IMR-90 (cell line): ENCODE measurements around the gene GDNF. TPM values are rescaled to one million over a fixed set of nuclear protein-coding genes. Genes with fewer than 3 reads are reported as not detected.

Experiments
- ATAC-seq: fragments of 200-7000 bp; cut with Tn5 transposase; 2 replicates; pipeline ENCODE4 v1.9.1; 2020; ENCODE audit warnings: low read depth, mild to moderate bottlenecking, moderate library complexity
- BruUV-seq: library from RNA; stranded (reverse); fragments of 400-500 nt; replicated peaks from 2 replicates; lab custom pipeline; 2021; lab: Mats Ljungman, UMichigan
- CTCF ChIA-PET: fragments of 300-600 bp; formaldehyde crosslinking; extraction: SDS; loops from one replicate; lab custom pipeline; 2021; ENCODE audit warnings: antibody characterized with exemption; lab: Yijun Ruan, JAX
- POLR2A ChIA-PET: fragments of 300-600 bp; sonication (Branson Sonifier 250); formaldehyde crosslinking; loops from one replicate; lab custom pipeline; 2022; ENCODE audit warnings: antibody characterized with exemption; ENCODE audit not compliant: unreplicated experiment; lab: Charles Lee
- DNase-seq: peaks from one replicate; pipeline ENCODE4 v3.0.0; 2013
- H2AFZ ChIP-seq: replicated peaks from 2 replicates; pipeline ENCODE3; 2013; ENCODE audit warnings: low read length, mild to moderate bottlenecking; ENCODE audit not compliant: poor library complexity
- H2AK5ac ChIP-seq: 2 replicates; pipeline ENCODE4 v1.6.1; 2013; ENCODE audit warnings: low read depth, low read length, inconsistent platforms
- H2AK9ac ChIP-seq: replicated peaks from 2 replicates; pipeline ENCODE3; 2013; ENCODE audit warnings: mild to moderate bottlenecking, low read depth, low read length, moderate library complexity; ENCODE audit not compliant: poor library complexity
- H2BK120ac ChIP-seq: 2 replicates; pipeline ENCODE4 v1.6.1; 2013; ENCODE audit warnings: low read depth, low read length, inconsistent platforms
- H2BK15ac ChIP-seq: 3 replicates; pipeline ENCODE4 v1.6.1; 2013; ENCODE audit warnings: low read depth, low read length, inconsistent platforms
- H2BK20ac ChIP-seq: 2 replicates; pipeline ENCODE4 v1.6.1; 2013; ENCODE audit warnings: low read depth, mild to moderate bottlenecking, inconsistent platforms, low read length, moderate library complexity
- H2BK5ac ChIP-seq: 2 replicates; pipeline ENCODE4 v1.6.1; 2013; ENCODE audit warnings: mild to moderate bottlenecking, low read depth, low read length, inconsistent platforms; ENCODE audit not compliant: poor library complexity, severe bottlenecking
- H3K14ac ChIP-seq: replicated peaks from 2 replicates; pipeline ENCODE4 v1.6.1; 2013; ENCODE audit warnings: low read depth, low read length, inconsistent platforms
- H3K18ac ChIP-seq: 2 replicates; pipeline ENCODE4 v1.6.1; 2013; ENCODE audit warnings: low read depth, low read length, control low read depth
- H3K23ac ChIP-seq: 2 replicates; pipeline ENCODE4 v1.6.1; 2013; ENCODE audit warnings: low read depth, low read length, inconsistent platforms
- H3K27ac ChIP-seq: 2 replicates; pipeline ENCODE4 v1.5.1; 2013; ENCODE audit warnings: mild to moderate bottlenecking, control low read depth, low read length; ENCODE audit not compliant: insufficient read depth
- H3K27me3 ChIP-seq: 2 replicates; pipeline ENCODE4 v1.6.1; 2013; ENCODE audit warnings: low read length; ENCODE audit not compliant: control insufficient read depth, insufficient read depth
- H3K36me3 ChIP-seq: 2 replicates; pipeline ENCODE4 v1.6.1; 2013; ENCODE audit warnings: low read length, mixed read lengths; ENCODE audit not compliant: control insufficient read depth, insufficient read depth
- H3K4ac ChIP-seq: 2 replicates; pipeline ENCODE4 v1.6.1; 2013; ENCODE audit warnings: low read depth, low read length, inconsistent platforms
- H3K4me1 ChIP-seq: 2 replicates; pipeline ENCODE4 v1.6.1; 2013; ENCODE audit warnings: low read length, mixed read lengths; ENCODE audit not compliant: control insufficient read depth, insufficient read depth
- H3K4me2 ChIP-seq: 2 replicates; pipeline ENCODE4 v1.6.1; 2013; ENCODE audit warnings: low read depth, mild to moderate bottlenecking, control low read depth, low read length, moderate library complexity
- H3K4me3 ChIP-seq: 2 replicates; pipeline ENCODE4 v1.5.1; 2013; ENCODE audit warnings: low read depth, mild to moderate bottlenecking, control low read depth, low read length, moderate library complexity; ENCODE audit not compliant: insufficient read depth
- H3K56ac ChIP-seq: 2 replicates; pipeline ENCODE4 v1.6.1; 2013; ENCODE audit warnings: low read length, inconsistent platforms; ENCODE audit not compliant: insufficient read depth; ENCODE audit errors: extremely low read depth
- H3K79me1 ChIP-seq, 2 experiments: 2 replicates each; pipeline ENCODE4 v1.6.1; 2013; ENCODE audit warnings: low read length in 2 of 2, inconsistent platforms in 1 of 2, low read depth in 1 of 2
- H3K9ac ChIP-seq: 2 replicates; pipeline ENCODE4 v1.6.1; 2013; ENCODE audit warnings: low read depth, low read length, control low read depth
- H3K9me1 ChIP-seq: 2 replicates; pipeline ENCODE4 v1.6.1; 2013; ENCODE audit warnings: low read length, inconsistent platforms; ENCODE audit not compliant: insufficient read depth
- H3K9me3 ChIP-seq: 2 replicates; pipeline ENCODE4 v1.6.1; 2013; ENCODE audit warnings: low read length; ENCODE audit not compliant: control insufficient read depth, insufficient read depth
- H4K20me1 ChIP-seq: 2 replicates; pipeline ENCODE4 v1.6.1; 2013; ENCODE audit warnings: low read length, inconsistent platforms; ENCODE audit not compliant: insufficient read depth
- H4K5ac ChIP-seq: 2 replicates; pipeline ENCODE4 v1.6.1; 2013; ENCODE audit warnings: mild to moderate bottlenecking, low read depth, low read length, control low read depth
- H4K8ac ChIP-seq, 2 experiments: 2 replicates each; pipeline ENCODE4 v1.6.1; 2013; ENCODE audit warnings: low read depth in 2 of 2, low read length in 2 of 2, control low read depth in 1 of 2, inconsistent platforms in 1 of 2
- H4K91ac ChIP-seq: 2 replicates; pipeline ENCODE4 v1.6.1; 2013; ENCODE audit warnings: low read depth, low read length, inconsistent platforms; ENCODE audit not compliant: insufficient read depth
- FOS ChIP-seq: fragments of 150-350 bp; IDR thresholded peaks from 2 replicates; pipeline ENCODE4 v1.6.1; 2016; ENCODE audit warnings: low read depth, low read length
- MAFK ChIP-seq: IDR thresholded peaks from 2 replicates; pipeline ENCODE4 v1.6.1; 2012; ENCODE audit warnings: low read depth, low read length, improper control_type of control experiment
- MAZ ChIP-seq: IDR thresholded peaks from 2 replicates; pipeline ENCODE4 v1.6.1; 2012; ENCODE audit warnings: low read depth, mild to moderate bottlenecking, low read length, improper control_type of control experiment, moderate library complexity, borderline replicate concordance
- MXI1 ChIP-seq: IDR thresholded peaks from 2 replicates; pipeline ENCODE4 v1.6.1; 2012; ENCODE audit warnings: low read depth, mild to moderate bottlenecking, low read length, moderate library complexity, borderline replicate concordance
- POLR2A ChIP-seq: IDR thresholded peaks from 2 replicates; pipeline ENCODE4 v1.6.1; 2012; ENCODE audit warnings: mild to moderate bottlenecking, low read depth, low read length
- RCOR1 ChIP-seq: IDR thresholded peaks from 2 replicates; pipeline ENCODE4 v1.6.1; 2012; ENCODE audit warnings: mild to moderate bottlenecking, low read length, improper control_type of control experiment; ENCODE audit not compliant: insufficient replicate concordance
- RFX5 ChIP-seq: IDR thresholded peaks from 2 replicates; pipeline ENCODE4 v1.8.0; 2012; ENCODE audit warnings: low read depth, mild to moderate bottlenecking, low read length, moderate library complexity
- SMC3 ChIP-seq: fragments of 150-350 bp; IDR thresholded peaks from 2 replicates; pipeline ENCODE4 v1.6.1; 2016; ENCODE audit warnings: low read depth, mild to moderate bottlenecking, antibody characterized with exemption, low read length, moderate library complexity
- WGBS, 2 experiments: methylation state at CpG; one replicate each; pipeline versions ENCODE4 v1.1.5 to v1.1.7; 2013; ENCODE audit warnings: missing lambda C conversion rate in 2 of 2; ENCODE audit not compliant: insufficient read length in 1 of 2; ENCODE audit errors: extremely low coverage in 2 of 2; 5-methylcytosine and 5-hydroxymethylcytosine counted together
- dilution Hi-C: fragments of 300-500 bp; cut with HindIII; formaldehyde crosslinking; loops from one replicate; pipeline ENCODE4 v1.14.3; 2018; ENCODE audit warnings: low sequenced_read_pairs; ENCODE audit not compliant: unreplicated experiment
- in situ Hi-C: fragments of 300-500 bp; cut with MboI; formaldehyde crosslinking; loops from 3 replicates; pipeline ENCODE4 v1.14.3; 2019; ENCODE audit warnings: low sequenced_read_pairs, inconsistent platforms, mixed read lengths
- intact Hi-C: fragments of 100-400 bp; cut with micrococcal nuclease; formaldehyde crosslinking; loops from 2 replicates; pipeline ENCODE4 v1.10.0; 2022
- polyA plus RNA-seq, 3 experiments: library from polyadenylated mRNA; depleted of rRNA; stranded (reverse); fragments of >200 nt; gene quantifications; 2 replicates each; pipeline ENCODE4 v1.2.3, GENCODE V29; 2012; ENCODE audit warnings: low replicate concordance in 1 of 3
- total RNA-seq: library from RNA; depleted of rRNA; stranded (reverse); fragments of >200 nt; gene quantifications from 2 replicates; pipeline ENCODE4 v1.2.3, GENCODE V29; 2012
- TF ChIP-seq, protein P1 (sequence below): fragments of 150-350 bp; IDR thresholded peaks from 2 replicates; pipeline ENCODE4 v1.6.1; 2016; ENCODE audit warnings: low read depth, mild to moderate bottlenecking, low read length, moderate library complexity, borderline replicate concordance

The GDNF gene
- total and polyA plus RNA-seq, 2 of the 4 experiments (the other 2 are of a cell fraction), result 0.18 to 0.82 TPM

DNA sequence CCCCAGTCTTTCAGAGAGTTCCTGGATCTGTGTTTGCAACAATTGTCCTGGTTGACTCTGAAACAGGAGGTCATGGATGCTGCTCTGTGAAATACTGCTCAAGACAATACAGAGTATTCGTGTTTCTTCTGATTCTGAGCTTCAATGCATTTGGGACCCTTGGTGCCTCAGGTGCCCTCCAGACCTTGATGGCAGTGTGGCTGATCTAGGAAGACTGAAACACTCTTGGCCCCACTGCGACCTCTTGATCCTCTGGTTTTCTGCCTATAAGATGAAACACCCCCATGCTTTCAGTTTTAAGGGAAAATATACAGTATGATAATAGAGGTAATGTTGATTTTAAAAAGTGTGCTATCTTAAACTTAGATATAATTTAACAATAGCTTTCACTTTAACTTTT is 67.6 kb downstream of the GDNF start:
- Histone ChIP-seq H3K14ac (peak overlapping the region; percentile 99), H2AK5ac (peak overlapping the region; percentile 99), H3K79me1 (no peaks in the 10 kb centered on the region), H2AFZ (peak overlapping the region; percentile 28), H3K27me3 (no peaks in the 10 kb centered on the region), H4K5ac (peak overlapping the region; percentile 99), H3K4me3 (no peak overlapping the region), H2BK15ac (peak overlapping the region; percentile 98; the same call in 2 of the 3 replicates), H2AK9ac (peak overlapping the region; percentile 87), H2BK120ac (peak overlapping the region; percentile 100), H3K9ac (peak overlapping the region; percentile 15; the same call in 1 of the 2 replicates), H3K18ac (peak overlapping the region; percentile 99), H2BK5ac (peak overlapping the region; percentile 97), H3K9me1 (peaks cover 7% of the 10 kb centered on the region), H4K91ac (peak overlapping the region; percentile 99), H4K20me1 (peaks cover 6% of the 10 kb centered on the region), H3K4ac (peak overlapping the region; percentile 99), H4K8ac (peak overlapping the region; percentile 85 to 97), H3K56ac (peak overlapping the region; percentile 87), H2BK20ac (peak overlapping the region; percentile 100), H3K9me3 (no peaks in the 10 kb centered on the region), H3K27ac (peak overlapping the region; percentile 83), H3K23ac (peak overlapping the region; percentile 96), H3K4me2 (peak overlapping the region; percentile 47), H3K4me1 (peaks cover 21% of the 10 kb centered on the region), H3K36me3 (no peaks in the 10 kb centered on the region)
- dilution Hi-C loops, result no loop called here
- no TSS peak for BruUV-seq
- intact Hi-C loops, result loop anchor here (5.0 kb wide), 2 partner anchors 65 to 420 kb away; no protein-coding TSS in a partner anchor
- 80% methylated on average over 1 of the region's 2 CpGs; no CpG with 5 or more reads in 1 of the 2 experiments for WGBS, 2 experiments
- CTCF ChIA-PET, result no interaction called here
- in situ Hi-C loops, result no loop called here
- POLR2A ChIA-PET, result no interaction called here
- no peak; the same call in 1 of the 2 replicates for ATAC-seq
- TF ChIP-seq RCOR1 (no peak), MXI1 (no peak), MAFK (no peak), SMC3 (no peak), POLR2A (no peak), MAZ (no peak), RFX5 (no peak), FOS (no peak)
- TF ChIP-seq, protein P1, sequence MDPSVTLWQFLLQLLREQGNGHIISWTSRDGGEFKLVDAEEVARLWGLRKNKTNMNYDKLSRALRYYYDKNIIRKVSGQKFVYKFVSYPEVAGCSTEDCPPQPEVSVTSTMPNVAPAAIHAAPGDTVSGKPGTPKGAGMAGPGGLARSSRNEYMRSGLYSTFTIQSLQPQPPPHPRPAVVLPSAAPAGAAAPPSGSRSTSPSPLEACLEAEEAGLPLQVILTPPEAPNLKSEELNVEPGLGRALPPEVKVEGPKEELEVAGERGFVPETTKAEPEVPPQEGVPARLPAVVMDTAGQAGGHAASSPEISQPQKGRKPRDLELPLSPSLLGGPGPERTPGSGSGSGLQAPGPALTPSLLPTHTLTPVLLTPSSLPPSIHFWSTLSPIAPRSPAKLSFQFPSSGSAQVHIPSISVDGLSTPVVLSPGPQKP, result no peak
- DNase-seq, result no peak
